AG08395 (cell line): ENCODE results near the gene CWC27.
A peak's percentile ranks its signal among the peaks of the same experiment; 100 is the strongest.

Source experiments
- DNase-seq: peaks from one replicate; pipeline ENCODE4 v3.0.0; 2012; ENCODE audit warnings: mixed read lengths, low spot score

The CWC27 gene

DNA sequence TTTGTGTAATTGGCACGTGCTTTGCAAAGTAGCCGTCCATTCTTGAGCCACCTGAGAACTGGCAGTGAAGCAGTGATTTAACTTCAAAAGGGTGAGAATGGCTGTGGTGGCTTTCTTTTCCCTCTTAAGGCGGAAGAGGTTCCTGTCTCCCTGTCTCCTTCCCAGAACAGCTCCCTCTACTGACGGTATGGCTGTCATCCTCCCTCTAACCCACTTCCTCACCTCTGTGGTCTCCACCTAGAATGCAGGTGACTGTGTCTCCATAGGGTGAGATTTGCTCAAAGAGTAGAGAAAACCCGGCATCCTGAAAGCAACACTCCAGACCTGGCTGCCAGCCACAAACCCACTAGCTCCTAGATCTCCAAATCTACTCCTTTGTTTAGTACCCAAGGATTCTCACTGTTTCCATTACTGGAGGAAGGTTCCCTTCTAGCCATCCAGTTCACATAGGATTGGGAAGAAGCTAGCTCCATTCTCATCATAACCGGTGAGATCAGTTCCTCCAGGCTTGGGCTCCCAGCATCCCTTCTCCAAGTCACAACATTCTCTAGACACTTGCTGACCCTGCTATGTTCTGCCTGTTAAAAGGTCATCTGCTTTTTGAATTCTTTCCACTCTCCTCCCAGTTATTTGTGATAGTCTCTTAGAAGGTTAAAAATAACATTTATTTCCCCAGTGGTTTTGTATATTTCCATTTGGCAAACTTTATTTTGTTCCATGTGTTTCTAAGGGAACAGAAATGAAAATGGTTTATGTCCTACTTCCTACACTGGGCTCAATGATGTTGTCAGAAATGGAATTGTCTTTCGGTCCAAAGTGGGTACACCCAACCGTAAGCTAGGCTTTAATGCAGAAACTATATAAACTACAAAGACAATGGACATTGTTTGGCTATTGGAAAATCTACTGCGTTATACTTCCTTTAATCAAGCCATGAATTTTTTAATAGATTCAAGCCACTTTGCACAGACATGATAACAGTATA lies 269.4 kb downstream of the CWC27 start:
- DNase-seq, result no peak

DNA sequence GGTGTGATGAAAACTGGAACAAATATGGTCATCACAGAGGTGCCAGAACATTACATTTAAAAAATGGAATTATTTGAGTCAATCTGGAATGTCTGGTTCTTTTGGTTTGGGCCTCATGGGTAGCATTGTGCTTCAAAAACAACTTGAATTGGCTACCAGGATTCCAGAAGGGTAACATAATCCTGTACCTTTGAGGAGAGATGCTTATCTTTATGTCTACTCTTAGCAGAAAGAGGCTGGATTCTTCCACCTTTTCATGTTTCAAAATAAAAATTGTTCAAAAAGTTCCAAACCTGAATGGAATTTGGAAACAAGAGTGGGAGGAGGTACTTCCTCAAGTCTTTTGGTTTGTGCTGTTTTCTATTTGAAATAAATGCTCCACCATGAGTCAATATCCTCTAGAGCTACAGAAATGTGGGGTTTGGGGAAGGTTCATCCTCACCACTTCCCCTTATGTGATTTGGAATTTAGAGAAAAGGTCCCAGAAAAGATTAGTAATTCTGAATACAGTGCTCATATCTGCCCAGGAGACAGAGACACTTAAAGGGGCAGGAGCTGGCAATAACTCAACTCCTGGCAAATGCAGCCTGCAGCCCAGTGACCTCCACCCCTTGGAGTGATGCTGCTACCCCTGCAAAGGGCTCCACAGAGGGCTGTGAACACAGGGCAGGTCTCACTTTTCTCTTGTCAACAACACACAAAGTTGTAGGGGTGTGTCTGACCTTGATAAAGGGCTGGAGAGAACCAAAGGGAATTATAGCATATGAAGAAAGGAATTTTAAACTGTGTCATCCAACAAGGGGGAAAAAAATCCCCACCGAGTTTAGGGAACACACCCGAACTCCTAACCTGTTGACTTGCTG lies 272.8 kb downstream of the CWC27 start:
- DNase-seq, result peak; percentile 46

DNA sequence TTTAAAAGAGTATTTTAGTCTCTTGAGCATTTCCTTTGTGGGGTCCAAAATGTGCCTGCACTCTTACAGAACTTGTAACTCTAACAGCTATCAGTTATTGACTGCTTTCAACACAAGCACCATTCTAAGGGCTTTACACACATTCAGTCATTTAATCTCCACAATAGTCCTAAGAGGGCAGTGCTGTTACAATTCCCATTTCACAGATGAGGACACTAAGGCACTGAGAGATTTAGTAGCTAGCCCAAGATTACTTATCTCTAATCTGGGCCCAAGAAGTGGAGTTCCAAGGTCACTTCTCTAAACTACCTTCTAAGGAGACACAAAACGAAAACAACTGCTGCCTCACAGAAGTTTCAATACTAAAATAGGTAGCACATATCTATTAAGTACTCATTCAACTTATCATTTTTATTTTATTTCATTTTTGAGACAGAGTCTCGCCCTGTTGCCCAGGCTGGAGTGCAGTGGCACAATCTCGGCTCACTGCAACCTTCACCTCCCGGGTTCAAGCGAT lies 275.2 kb downstream of the CWC27 start:
- DNase-seq, result no peak

DNA sequence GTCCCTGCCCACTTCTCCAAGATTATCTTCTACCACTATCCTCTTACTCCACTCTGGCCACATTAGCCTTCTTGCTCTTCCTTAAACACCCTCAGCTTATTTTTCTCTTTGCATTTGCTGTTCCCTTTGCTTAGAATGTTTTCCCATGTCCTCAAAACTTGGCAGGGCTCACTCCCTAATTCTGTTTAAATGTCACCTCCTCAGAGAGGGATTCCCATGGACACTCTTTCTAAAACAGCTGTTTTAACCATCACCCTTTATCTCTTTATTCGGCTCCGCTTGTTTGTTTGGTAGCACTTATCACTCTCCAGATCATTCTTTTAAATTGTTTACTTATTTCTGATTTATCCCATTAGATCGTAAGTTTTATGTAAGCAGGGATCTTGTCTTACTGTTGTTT lies 278.5 kb downstream of the CWC27 start:
- no peak for DNase-seq

DNA sequence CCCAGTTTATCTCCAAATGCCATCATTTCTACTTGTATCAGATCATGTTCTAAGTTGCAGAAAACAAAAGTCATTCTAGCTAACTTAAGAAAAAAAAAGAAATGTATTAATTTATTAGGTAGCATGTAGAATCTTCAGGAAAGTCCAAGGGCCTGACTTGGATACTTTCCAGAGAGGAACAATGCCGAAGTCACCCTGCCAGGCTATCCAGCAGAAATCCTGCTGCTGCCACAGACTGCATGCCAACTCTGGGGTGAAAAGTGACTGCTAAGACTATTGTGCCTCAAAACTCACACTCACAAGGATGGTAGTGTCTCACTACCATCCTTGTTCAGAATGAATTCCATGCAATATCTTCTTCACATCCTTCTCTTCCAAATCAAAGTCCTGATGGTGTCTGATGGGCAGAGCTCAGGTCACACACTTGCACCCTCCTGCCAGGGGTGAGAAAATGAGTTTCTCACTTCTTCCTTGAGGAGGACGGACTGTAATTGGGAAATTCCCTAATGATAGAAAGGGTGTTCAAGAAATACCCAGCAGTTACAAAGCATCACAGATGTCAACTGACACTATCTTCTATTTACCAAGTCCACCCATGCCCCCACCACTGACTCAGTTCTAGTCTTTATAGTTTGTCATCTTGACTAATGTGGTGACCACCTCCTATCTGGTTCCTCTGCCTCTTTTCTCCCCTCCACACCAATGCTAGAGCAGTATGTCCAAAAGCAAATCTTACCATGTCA lies 279.4 kb downstream of the CWC27 start:
- DNase-seq, result no peak

DNA sequence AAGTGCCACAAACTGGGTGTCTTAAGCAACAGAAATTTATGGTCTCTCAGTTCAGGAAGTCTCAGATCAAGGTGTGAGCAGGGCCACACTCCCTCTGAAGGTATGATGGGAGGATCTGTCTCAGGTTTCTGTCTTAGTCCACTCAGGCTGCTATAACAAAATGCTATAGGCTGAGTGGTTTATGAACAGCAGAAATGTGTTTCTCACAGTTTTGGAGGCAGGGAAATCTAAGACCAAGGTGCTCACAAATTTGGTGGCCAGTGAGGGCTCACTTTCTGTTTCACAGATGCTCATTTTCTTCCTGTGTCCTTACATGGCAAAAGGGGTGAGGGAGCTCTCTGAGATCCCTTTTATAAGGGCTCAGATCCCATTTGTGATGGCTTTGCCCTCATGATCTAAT lies 281.4 kb downstream of the CWC27 start:
- DNase-seq, result no peak

DNA sequence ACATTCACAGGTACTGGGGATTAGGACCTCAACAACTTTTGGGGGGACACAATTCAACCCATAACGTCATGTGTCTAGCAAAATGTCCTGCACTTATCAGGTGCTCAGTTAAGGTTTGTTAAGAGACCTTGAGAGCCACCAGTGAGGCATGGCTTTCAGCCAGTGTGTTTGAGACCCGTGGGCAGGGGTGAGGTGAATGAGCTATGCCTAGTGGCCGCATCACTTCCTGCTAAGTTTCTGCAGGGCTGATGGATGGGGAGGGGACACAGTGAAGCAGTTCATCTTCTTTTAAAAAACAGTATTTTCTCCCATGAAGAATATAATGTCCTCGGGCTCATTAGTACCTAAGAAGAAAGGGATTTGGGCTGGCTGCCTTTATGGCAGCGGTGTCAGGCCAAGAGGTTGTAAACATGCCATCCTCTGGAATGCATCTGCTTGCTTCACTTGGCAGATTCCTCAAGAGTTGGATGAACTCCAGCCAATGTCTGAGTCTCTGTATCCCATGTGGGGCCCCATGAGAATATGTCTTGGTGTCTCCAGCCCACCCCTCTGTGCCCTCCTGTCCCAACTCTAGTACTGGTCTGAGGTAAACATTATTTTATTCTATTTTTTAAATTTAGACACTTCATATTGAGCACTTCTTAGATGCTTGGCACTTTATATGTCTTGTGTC lies 282.2 kb downstream of the CWC27 start:
- DNase-seq, result peak; percentile 43

DNA sequence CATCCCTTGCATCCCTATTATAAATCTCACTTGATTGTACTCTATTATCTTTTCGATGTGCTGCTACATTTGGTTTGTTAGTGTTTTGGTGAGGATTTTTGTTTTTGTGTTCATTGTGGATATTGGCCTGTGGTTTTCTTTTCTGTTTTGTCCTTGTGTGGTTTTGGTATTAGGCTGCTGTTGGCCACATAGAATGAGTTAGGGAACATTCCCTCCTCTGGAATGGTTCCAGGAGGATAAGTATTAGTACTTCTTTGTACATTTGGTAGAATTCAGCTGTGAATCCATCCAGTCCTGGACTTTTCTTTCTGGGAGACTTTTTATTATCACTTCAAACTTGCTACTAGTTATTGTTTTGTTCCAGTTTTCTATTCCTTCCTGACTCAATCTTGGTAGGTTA lies 287.2 kb downstream of the CWC27 start:
- no peak for DNase-seq

DNA sequence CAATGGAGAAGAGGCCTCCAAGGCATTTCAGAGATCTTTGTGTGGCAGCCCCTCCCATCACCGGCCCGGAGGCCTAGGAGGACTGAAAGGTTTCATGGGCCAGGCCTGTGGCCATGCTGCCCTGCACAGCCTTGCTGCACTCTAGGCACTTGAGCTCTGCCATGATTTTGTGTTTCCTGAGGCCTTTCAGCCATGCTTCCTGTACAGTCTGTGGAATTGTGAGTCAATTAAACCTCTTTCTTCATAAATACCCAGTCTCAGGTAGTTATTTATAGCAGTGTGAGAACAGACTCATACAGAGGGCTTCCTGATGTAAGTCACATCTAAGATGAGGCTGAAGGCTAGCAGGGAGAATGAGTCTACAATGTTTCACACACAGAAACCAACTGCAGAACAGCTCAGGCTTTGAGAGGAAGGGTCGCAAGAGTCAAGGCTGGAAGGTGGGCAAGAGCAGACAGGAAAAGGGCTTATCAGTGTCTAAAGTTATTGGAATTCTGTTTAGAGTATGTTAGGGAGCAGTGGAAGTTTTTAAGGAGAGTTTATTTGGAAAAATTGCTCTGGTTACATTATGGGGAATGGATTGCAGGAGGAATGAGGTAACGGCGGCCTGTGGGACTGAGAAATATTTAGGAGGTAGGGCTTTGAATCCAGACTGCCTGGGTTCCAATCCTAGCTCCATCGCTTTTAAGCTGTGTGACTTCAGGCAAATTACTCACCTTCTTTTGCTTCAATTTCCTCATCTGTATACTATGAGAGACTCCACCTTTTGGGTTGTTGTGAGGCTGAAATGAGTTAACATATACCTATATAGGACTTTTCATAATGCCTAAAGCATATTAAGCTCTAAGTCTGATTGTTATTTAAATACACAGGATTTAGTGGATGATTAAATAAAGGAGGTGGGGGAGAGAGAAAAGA lies 291.2 kb downstream of the CWC27 start:
- DNase-seq, result no peak

DNA sequence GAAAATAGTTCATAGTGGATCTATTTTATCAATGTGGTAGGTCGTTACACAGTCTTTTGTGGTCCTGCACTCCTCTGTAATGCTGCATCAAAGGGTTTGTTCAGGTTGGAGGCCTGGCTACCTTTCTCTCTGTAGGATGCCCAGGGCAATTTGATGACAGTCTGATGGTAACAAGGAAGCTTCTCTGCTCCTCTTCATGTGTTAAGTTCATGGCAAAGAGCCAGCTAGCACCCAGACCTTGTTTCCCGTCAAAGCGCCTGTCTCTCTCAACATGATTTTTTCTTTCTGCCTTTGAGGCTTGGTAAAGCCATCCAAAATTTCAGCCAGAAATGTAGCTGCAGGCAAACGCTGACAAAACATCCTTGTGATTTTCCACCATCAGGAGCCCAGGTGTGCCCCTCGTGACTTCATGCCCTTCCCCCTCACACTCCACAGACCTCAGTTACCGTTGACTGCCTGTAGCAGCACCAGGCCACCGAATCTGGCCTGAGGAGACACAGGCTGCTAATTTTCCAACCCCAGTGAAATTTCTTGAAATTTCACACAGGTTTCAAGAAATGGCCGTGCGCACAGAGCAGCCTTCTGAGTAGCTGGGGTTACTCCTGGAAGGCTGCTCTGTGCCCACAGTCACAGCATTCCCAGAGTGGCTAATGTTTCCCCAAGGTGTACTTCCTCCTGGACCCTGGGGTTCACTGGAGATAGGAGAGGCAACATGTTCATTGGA lies 292.7 kb downstream of the CWC27 start:
- DNase-seq, result no peak

DNA sequence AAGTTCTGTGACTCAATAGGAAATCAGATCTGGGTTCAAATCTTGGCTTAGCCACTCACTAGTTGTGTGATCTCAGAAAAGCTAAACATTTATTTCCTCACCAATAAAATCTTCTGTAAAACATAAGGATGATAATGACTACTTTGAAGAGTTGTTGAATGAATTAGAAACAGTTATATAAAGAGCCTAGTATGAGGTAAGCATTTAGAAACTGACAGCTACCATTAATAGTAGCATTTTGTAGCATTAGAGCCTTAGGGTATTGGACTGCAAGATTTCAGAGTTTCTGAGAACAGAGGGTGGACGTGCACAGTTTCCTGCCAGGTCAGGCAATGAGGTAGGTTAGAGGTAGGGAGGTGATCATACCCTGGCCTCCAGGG lies 293.2 kb downstream of the CWC27 start:
- no peak for DNase-seq

DNA sequence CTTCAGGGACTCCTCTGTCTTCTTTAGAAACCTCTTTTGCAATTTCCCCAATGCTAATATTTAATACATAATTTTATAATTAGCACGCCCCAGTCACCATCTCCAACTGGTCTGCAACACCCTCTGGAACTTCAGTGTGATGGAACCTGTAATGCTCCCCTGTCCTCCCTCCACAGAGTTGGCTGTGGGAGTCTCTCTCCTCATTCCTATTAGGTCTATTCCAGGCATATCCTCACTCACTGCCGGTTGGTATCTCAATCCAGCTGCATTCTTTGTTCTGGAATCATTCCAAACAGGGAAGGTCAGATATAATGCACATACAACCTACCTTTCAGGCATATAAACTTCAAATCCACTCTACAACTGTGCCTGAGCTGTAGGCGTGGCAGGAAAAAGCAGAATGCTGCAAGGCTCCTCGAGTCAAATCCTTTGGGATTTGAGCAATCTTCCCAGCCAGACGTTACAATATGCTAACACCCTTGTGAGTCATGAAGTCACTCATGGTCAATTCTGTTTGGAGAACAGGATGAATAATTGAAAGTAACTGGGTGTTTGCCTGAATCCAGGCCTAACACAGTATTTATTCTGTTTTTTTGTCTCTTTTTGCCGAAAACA lies 293.8 kb downstream of the CWC27 start:
- peak; percentile 97 for DNase-seq

DNA sequence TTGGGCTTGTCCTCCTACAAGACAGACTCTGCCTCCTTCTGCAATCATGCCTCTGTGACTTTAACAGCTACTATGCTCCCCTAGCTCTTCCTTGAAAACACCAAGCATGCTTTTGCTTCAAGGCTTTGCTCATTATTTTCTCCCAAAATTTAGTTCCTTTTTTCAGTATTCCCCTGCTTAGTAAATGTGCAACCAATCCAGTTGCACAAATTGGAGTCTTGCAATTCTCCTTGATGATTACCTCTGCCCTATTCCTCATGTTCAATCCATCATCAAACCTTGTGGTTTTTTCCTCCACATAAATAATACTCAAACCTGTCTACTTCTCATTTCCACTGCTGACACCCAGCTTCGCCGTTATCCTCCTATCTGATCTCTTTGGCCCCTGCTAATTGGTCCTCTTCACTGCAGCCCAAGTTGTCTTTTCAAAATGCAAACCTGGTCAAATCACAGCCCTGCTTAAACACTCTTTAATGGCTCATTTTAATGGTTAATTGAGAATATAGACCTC lies 296.3 kb downstream of the CWC27 start:
- no peak for DNase-seq

DNA sequence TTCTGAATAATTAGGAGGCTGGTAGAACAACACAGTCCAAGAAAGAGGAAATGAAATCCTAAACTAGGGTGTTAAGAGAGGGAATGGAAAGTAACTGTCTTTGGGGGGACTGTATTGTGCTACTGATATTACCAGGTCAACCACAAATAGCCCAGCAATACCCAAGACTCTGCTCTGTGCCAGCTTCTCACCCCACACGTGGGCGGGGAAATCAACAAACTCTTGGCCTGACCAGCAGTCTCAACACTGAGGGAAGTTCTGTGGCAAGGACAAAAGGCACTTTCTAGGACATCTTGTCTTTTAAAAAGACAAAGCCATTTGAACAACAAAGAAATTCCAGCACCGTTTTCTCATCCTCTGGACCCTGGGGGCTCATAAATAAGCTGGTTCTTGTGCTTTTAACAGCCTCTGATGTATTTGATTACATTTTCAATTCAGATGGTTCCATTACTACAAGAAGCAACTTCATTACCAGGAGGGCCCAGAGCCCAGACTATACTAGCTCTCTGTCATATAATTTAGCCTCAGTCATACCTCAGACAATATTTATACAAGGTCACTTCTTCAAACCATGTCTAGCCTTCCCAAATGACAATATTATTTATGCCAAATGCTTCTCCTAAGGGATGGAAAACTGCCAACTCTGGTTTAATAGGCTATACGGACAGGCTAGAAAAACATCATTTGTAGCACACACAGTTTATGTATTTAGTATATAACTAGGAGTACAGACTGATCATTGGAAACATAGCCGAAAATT lies 297.8 kb downstream of the CWC27 start:
- DNase-seq, result no peak

DNA sequence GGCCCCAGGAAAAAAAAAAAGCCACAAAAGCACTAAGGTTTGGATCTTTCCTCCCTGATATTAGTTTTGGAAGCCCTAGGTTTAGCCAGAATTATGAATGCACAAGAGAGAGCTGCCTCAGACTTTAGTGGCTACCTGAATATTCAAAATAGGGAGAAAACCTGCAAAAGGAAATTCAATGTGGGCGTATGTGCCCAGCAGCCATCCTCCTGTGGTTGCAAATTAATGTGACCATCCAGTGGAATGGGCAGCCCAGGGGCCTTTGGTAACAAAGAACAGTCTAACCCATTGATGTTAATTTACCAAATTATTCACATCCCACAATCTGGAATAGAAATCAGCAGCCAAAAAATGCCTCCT lies 298.4 kb downstream of the CWC27 start:
- DNase-seq, result no peak
